ENCODE data around the gene PPP2CA.

PPP2CA gene

GRCh38 chr5:134148316-134148715 is 77.6 kb downstream of the PPP2CA start:
- no peak for DNase-seq (ENCODE audit: low read depth)

GRCh38 chr5:134146651-134147518 is 79.0 kb downstream of the PPP2CA start:
- DNase-seq (ENCODE audit: low read depth) = no peak

- peak; percentile 73 for DNase-seq (ENCODE audit: low read depth)
Measured at GRCh38 chr5:134145779-134146581, 79.9 kb downstream of the PPP2CA start.

- no peak for DNase-seq (ENCODE audit: low read depth)
Measured at GRCh38 chr5:134145041-134145757, 80.7 kb downstream of the PPP2CA start.

Data from activated T-helper 9 cell treated with anti-CD3 and anti-CD28 coated beads, Interleukin-2, amount 50 U/mL, for 16 hours (primary cell).